ENCODE measurements around the gene C2orf92.
"Not testable (repeated sequence)": the region's sequence is repeated elsewhere in the genome, so short reads cannot be mapped to it uniquely, and the experiment has no call there.

The C2orf92 gene

GRCh38 chr2:97669448-97669847, at the start of gene C2orf92:
C2orf92 (plus strand) TSS chr2:97669713; CDS start chr2:97669789, 76 bp downstream.
- no peak for DNase-seq

GRCh38 chr2:97620492-97620891, 49.0 kb upstream of the C2orf92 start:
- DNase-seq, result not testable (repeated sequence)

GRCh38 chr2:97622976-97623375, 46.5 kb upstream of the C2orf92 start:
- not testable (repeated sequence) for DNase-seq

GRCh38 chr2:97625354-97626048, 44.0 kb upstream of the C2orf92 start:
- DNase-seq, result not testable (repeated sequence)

GRCh38 chr2:97626049-97626430, 43.5 kb upstream of the C2orf92 start:
- DNase-seq, result not testable (repeated sequence)

- DNase-seq, result no peak
Measured at GRCh38 chr2:97644023-97644717, 25.3 kb upstream of the C2orf92 start.

GRCh38 chr2:97645112-97645694, 24.3 kb upstream of the C2orf92 start:
- peak; percentile 78 for DNase-seq

GRCh38 chr2:97645695-97646629, 23.6 kb upstream of the C2orf92 start, which contains the start of gene COX5B:
COX5B (plus strand) TSS chr2:97646062; CDS start chr2:97646087, 25 bp downstream.
- peak; percentile 99 for DNase-seq

GRCh38 chr2:97646977-97647376, 22.5 kb upstream of the C2orf92 start:
- DNase-seq, result no peak

- DNase-seq, result no peak
Measured at GRCh38 chr2:97651114-97651513, 18.4 kb upstream of the C2orf92 start.

- no peak for DNase-seq
Measured at GRCh38 chr2:97653473-97653872, 16.0 kb upstream of the C2orf92 start.

GRCh38 chr2:97653874-97654273, 15.6 kb upstream of the C2orf92 start:
- no peak for DNase-seq

- no peak for DNase-seq
Measured at GRCh38 chr2:97654309-97654708, 15.2 kb upstream of the C2orf92 start.

- DNase-seq, result no peak
Measured at GRCh38 chr2:97654791-97655190, 14.7 kb upstream of the C2orf92 start.

- no peak for DNase-seq
Measured at GRCh38 chr2:97656129-97656755, 13.3 kb upstream of the C2orf92 start.

GRCh38 chr2:97656905-97657587, 12.5 kb upstream of the C2orf92 start:
- DNase-seq, result no peak

- DNase-seq, result no peak
Measured at GRCh38 chr2:97657986-97658690, 11.4 kb upstream of the C2orf92 start.

GRCh38 chr2:97658691-97659157, 10.8 kb upstream of the C2orf92 start:
- no peak for DNase-seq

- DNase-seq, result no peak
Measured at GRCh38 chr2:97659256-97660043, 10.1 kb upstream of the C2orf92 start.
